Renal cortex interstitium (tissue), 11 donors: Measurements from ENCODE around the gene PTS. TPM values are rescaled to one million over a fixed set of nuclear protein-coding genes. Genes with fewer than 3 reads are reported as not detected.

Experiments
- DNase-seq, 11 donors: peaks; one replicate each; pipeline ENCODE4 v3.0.0-alpha.2; 2013; ENCODE audit warnings: low read depth in 9 of 11, low spot score in 4 of 11; ENCODE audit errors: extremely low read depth in 1 of 11
- polyA plus RNA-seq, 3 donors: library from polyadenylated mRNA; unstranded; fragments of 120-200 nt; gene quantifications; one replicate each; pipeline ENCODE4 v1.2.1, GENCODE V29; 2013; ENCODE audit not compliant: insufficient read length in 3 of 3

PTS gene
- polyA plus RNA-seq, 3 donors, result 46.6 to 63.6 (median 53.1) TPM

GRCh38 chr11:112238041-112238440 lies 11.8 kb downstream of the PTS start:
- peak in 2 of 11 donors; percentile 26 to 34 for DNase-seq

- DNase-seq, result no peak
Measured at GRCh38 chr11:112241486-112241885, 15.3 kb downstream of the PTS start.

GRCh38 chr11:112247201-112247600 lies 21.0 kb downstream of the PTS start:
- no peak for DNase-seq

- no peak for DNase-seq
Measured at GRCh38 chr11:112248201-112248600, 22.0 kb downstream of the PTS start.

- peak in 3 of 11 donors; percentile 9 to 26 (median 18) for DNase-seq
Measured at GRCh38 chr11:112249871-112250610, 23.8 kb downstream of the PTS start.

- DNase-seq, result no peak
Measured at GRCh38 chr11:112253605-112254242, 27.5 kb downstream of the PTS start.

GRCh38 chr11:112255067-112255720 lies 29.0 kb downstream of the PTS start:
- no peak for DNase-seq

- DNase-seq, result no peak
Measured at GRCh38 chr11:112260490-112260889, 34.3 kb downstream of the PTS start, which contains the start of gene PLET1. Gene PLET1, minus strand, starts transcription at chr11:112260860. Its CDS starts 271 bp downstream, at chr11:112260589.

GRCh38 chr11:112265659-112266409 lies 39.6 kb downstream of the PTS start:
- no peak for DNase-seq

- no peak for DNase-seq
Measured at GRCh38 chr11:112266410-112266778, 40.2 kb downstream of the PTS start.

- no peak for DNase-seq
Measured at GRCh38 chr11:112267188-112267591, 41.0 kb downstream of the PTS start.

GRCh38 chr11:112268406-112268805 lies 42.2 kb downstream of the PTS start:
- no peak for DNase-seq

- DNase-seq, result no peak
Measured at GRCh38 chr11:112269139-112269538, 42.9 kb downstream of the PTS start.

- DNase-seq, result no peak
Measured at GRCh38 chr11:112270551-112271180, 44.4 kb downstream of the PTS start.

GRCh38 chr11:112271242-112271641 lies 45.0 kb downstream of the PTS start:
- DNase-seq, result no peak

- no peak for DNase-seq
Measured at GRCh38 chr11:112273066-112273465, 46.8 kb downstream of the PTS start.

- no peak for DNase-seq
Measured at GRCh38 chr11:112274007-112274783, 48.0 kb downstream of the PTS start.

GRCh38 chr11:112277029-112277428 lies 50.8 kb downstream of the PTS start:
- no peak for DNase-seq
